WTC11 (cell line): ENCODE results near the gene BRAF. TPM values are rescaled to one million over a fixed set of nuclear protein-coding genes. Genes with fewer than 3 reads are reported as not detected.

Experiments used
- ATAC-seq: fragments of 200-7000 bp; cut with Tn5 transposase; 2 replicates; pipeline ENCODE4 v1.10.0; 2021; ENCODE audit warnings: mild to moderate bottlenecking, moderate library complexity
- CTCF ChIA-PET: fragments of 300-600 bp; sonication (Branson Sonifier 250); formaldehyde crosslinking; loops from one replicate; lab custom pipeline; 2021; ENCODE audit warnings: antibody characterized with exemption; lab: Charles Lee
- POLR2A ChIA-PET: fragments of 350-600 bp; sonication (Branson Sonifier 250); formaldehyde crosslinking; loops from one replicate; lab custom pipeline; 2021; ENCODE audit warnings: antibody characterized with exemption; lab: Charles Lee
- DNase-seq: peaks from one replicate; pipeline ENCODE4 v3.0.0; 2021; ENCODE audit warnings: low spot score
- H3K27ac Mint-ChIP-seq: 2 replicates; pipeline ENCODE4 v1.8.0; 2021; ENCODE audit warnings: mixed read lengths
- H3K27me3 Mint-ChIP-seq: 2 replicates; pipeline ENCODE4 v1.8.0; 2021; ENCODE audit warnings: low read depth, mild to moderate bottlenecking, moderate library complexity, mixed read lengths
- H3K36me3 Mint-ChIP-seq: 2 replicates; pipeline ENCODE4 v1.8.0; 2021; ENCODE audit warnings: mixed read lengths
- H3K4me1 Mint-ChIP-seq: 2 replicates; pipeline ENCODE4 v1.8.0; 2022; ENCODE audit warnings: mixed read lengths
- H3K4me3 Mint-ChIP-seq: 2 replicates; pipeline ENCODE4 v1.8.0; 2021; ENCODE audit warnings: mild to moderate bottlenecking, moderate library complexity, mixed read lengths
- H3K9me3 Mint-ChIP-seq: 2 replicates; pipeline ENCODE4 v1.8.0; 2021; ENCODE audit warnings: mixed read lengths
- AFF4 ChIP-seq: sonication (generic); formaldehyde crosslinking; IDR thresholded peaks from 2 replicates; pipeline ENCODE4 v1.8.1; 2023; ENCODE audit warnings: mild to moderate bottlenecking, missing genetic modification reagents, borderline replicate concordance
- CREM ChIP-seq: sonication (generic); formaldehyde crosslinking; IDR thresholded peaks from 2 replicates; pipeline ENCODE4 v1.8.1; 2022; ENCODE audit warnings: mild to moderate bottlenecking, missing genetic modification reagents, moderate library complexity
- ELF4 ChIP-seq: sonication (generic); formaldehyde crosslinking; IDR thresholded peaks from 2 replicates; pipeline ENCODE4 v1.8.1; 2022; ENCODE audit warnings: low read depth, mild to moderate bottlenecking, moderate library complexity, missing genetic modification reagents
- FOXP4 ChIP-seq: sonication (generic); formaldehyde crosslinking; IDR thresholded peaks from 2 replicates; pipeline ENCODE4 v1.8.0; 2022; ENCODE audit warnings: mild to moderate bottlenecking, missing genetic modification reagents
- NR1H2 ChIP-seq: sonication (generic); formaldehyde crosslinking; IDR thresholded peaks from 2 replicates; pipeline ENCODE4 v1.9.0; 2021; ENCODE audit warnings: mild to moderate bottlenecking, moderate library complexity, missing genetic modification reagents
- OVOL2 ChIP-seq: fragments of 250-450 bp; sonication (Bioruptor Pico); IDR thresholded peaks from 2 replicates; pipeline ENCODE4 v1.9.0; 2021; ENCODE audit warnings: mild to moderate bottlenecking, borderline replicate concordance
- PREB ChIP-seq: sonication (generic); formaldehyde crosslinking; IDR thresholded peaks from 2 replicates; pipeline ENCODE4 v1.8.1; 2022; ENCODE audit warnings: mild to moderate bottlenecking, missing genetic modification reagents, moderate library complexity, borderline replicate concordance
- PRRX2 ChIP-seq: fragments of 250-450 bp; sonication (Bioruptor Pico); IDR thresholded peaks from 2 replicates; pipeline ENCODE4 v1.8.0; 2021; ENCODE audit warnings: mild to moderate bottlenecking
- STAT6 ChIP-seq: sonication (generic); formaldehyde crosslinking; conservative IDR thresholded peaks from 2 replicates; pipeline ENCODE4 v1.8.1; 2023; ENCODE audit warnings: mild to moderate bottlenecking, low read depth, missing genetic modification reagents, moderate library complexity
- ZNF232 ChIP-seq: sonication (generic); formaldehyde crosslinking; IDR thresholded peaks from 2 replicates; pipeline ENCODE4 v1.8.0; 2022; ENCODE audit warnings: mild to moderate bottlenecking, missing genetic modification reagents
- ZNF263 ChIP-seq: sonication (generic); formaldehyde crosslinking; IDR thresholded peaks from 2 replicates; pipeline ENCODE4 v1.8.1; 2022; ENCODE audit warnings: low read depth, mild to moderate bottlenecking, moderate library complexity, missing genetic modification reagents
- ZNF281 ChIP-seq: sonication (generic); formaldehyde crosslinking; IDR thresholded peaks from 2 replicates; pipeline ENCODE4 v1.8.0; 2023; ENCODE audit warnings: mild to moderate bottlenecking, missing genetic modification reagents
- ZNF396 ChIP-seq: fragments of 250-450 bp; sonication (Bioruptor Pico); IDR thresholded peaks from 2 replicates; pipeline ENCODE4 v1.8.0; 2021; ENCODE audit warnings: mild to moderate bottlenecking, moderate library complexity, borderline replicate concordance
- ZNF423 ChIP-seq: fragments of 250-450 bp; sonication (Bioruptor Pico); IDR thresholded peaks from 2 replicates; pipeline ENCODE4 v2.1.2; 2022; ENCODE audit warnings: mild to moderate bottlenecking, moderate library complexity
- total RNA-seq: library from RNA; stranded (reverse); gene quantifications from 3 replicates; pipeline ENCODE4 v1.2.3, GENCODE V29; 2021
- TF ChIP-seq, protein P1 (sequence below): sonication (generic); formaldehyde crosslinking; IDR thresholded peaks from 2 replicates; pipeline ENCODE4 v1.8.0; 2023; ENCODE audit warnings: missing genetic modification reagents
- TF ChIP-seq, protein P2 (sequence below): fragments of 250-450 bp; sonication (Bioruptor Pico); IDR thresholded peaks from 2 replicates; pipeline ENCODE4 v1.9.0; 2021; ENCODE audit warnings: moderate library complexity, mild to moderate bottlenecking, inconsistent platforms, borderline replicate concordance
- TF ChIP-seq, protein P3 (sequence below): sonication (generic); formaldehyde crosslinking; IDR thresholded peaks from 2 replicates; pipeline ENCODE4 v1.8.1; 2023; ENCODE audit warnings: mild to moderate bottlenecking, missing genetic modification reagents

The BRAF gene
- total RNA-seq, 1 experiment from 2014 or later = 29.2 TPM

- ChIA-PET CTCF (interaction anchor here (2.3 kb wide), 1 partner anchor 261 kb away, joined by 8 read pairs; no protein-coding TSS in a partner anchor), POLR2A (no interaction called here)
- H3K9me3 Mint-ChIP-seq = no peaks in the 10 kb centered on the region
- ATAC-seq (no peak), DNase-seq (no peak)
- no peaks in the 10 kb centered on the region for H3K36me3 Mint-ChIP-seq
- TF ChIP-seq, protein P1, sequence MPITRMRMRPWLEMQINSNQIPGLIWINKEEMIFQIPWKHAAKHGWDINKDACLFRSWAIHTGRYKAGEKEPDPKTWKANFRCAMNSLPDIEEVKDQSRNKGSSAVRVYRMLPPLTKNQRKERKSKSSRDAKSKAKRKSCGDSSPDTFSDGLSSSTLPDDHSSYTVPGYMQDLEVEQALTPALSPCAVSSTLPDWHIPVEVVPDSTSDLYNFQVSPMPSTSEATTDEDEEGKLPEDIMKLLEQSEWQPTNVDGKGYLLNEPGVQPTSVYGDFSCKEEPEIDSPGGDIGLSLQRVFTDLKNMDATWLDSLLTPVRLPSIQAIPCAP (CRISPR knock-in tag) = no peak
- TF ChIP-seq ZNF423 (no peak), CREM (CRISPR knock-in tag) (no peak), PREB (CRISPR knock-in tag) (no peak), NR1H2 (CRISPR knock-in tag) (no peak), ELF4 (CRISPR knock-in tag) (no peak), ZNF396 (CRISPR knock-in tag) (no peak), AFF4 (CRISPR knock-in tag) (no peak), ZNF263 (no peak), STAT6 (no peak), PRRX2 (CRISPR knock-in tag) (no peak), FOXP4 (CRISPR knock-in tag) (no peak), ZNF232 (no peak), ZNF281 (CRISPR knock-in tag) (no peak), OVOL2 (CRISPR knock-in tag) (no peak)
- TF ChIP-seq, protein P2, sequence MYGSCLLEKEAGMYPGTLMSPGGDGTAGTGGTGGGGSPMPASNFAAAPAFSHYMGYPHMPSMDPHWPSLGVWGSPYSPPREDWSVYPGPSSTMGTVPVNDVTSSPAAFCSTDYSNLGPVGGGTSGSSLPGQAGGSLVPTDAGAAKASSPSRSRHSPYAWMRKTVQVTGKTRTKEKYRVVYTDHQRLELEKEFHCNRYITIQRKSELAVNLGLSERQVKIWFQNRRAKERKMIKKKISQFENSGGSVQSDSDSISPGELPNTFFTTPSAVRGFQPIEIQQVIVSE (CRISPR knock-in tag) = no peak
- TF ChIP-seq, protein P3, sequence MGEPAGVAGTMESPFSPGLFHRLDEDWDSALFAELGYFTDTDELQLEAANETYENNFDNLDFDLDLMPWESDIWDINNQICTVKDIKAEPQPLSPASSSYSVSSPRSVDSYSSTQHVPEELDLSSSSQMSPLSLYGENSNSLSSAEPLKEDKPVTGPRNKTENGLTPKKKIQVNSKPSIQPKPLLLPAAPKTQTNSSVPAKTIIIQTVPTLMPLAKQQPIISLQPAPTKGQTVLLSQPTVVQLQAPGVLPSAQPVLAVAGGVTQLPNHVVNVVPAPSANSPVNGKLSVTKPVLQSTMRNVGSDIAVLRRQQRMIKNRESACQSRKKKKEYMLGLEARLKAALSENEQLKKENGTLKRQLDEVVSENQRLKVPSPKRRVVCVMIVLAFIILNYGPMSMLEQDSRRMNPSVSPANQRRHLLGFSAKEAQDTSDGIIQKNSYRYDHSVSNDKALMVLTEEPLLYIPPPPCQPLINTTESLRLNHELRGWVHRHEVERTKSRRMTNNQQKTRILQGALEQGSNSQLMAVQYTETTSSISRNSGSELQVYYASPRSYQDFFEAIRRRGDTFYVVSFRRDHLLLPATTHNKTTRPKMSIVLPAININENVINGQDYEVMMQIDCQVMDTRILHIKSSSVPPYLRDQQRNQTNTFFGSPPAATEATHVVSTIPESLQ (CRISPR knock-in tag) = no peak
- H3K4me1 Mint-ChIP-seq = no peaks in the 10 kb centered on the region
- H3K27ac Mint-ChIP-seq = no peak overlapping the region
- H3K4me3 Mint-ChIP-seq = no peak overlapping the region
- no peaks in the 10 kb centered on the region for H3K27me3 Mint-ChIP-seq
Observed at GRCh38 chr7:140723006-140723405, 201.7 kb downstream of the BRAF start.
